ENCODE results near the gene FYN.

The FYN gene

GRCh38 chr6:111701146-111701545, 172.1 kb downstream of the FYN start:
- no peak for TF ChIP-seq CTCF (IDR thresholded peaks at IDR 0.05; ENCODE audit: low read depth, low read length, missing control alignments)
- DNase-seq (ENCODE audit: low read depth): no peak
- no peak overlapping the region for H3K4me3 ChIP-seq (ENCODE audit: low read depth, low read length)

GRCh38 chr6:111700135-111700690, 173.0 kb downstream of the FYN start:
- DNase-seq (ENCODE audit: low read depth): no peak
- TF ChIP-seq CTCF (IDR thresholded peaks at IDR 0.05; ENCODE audit: low read depth, low read length, missing control alignments): no peak
- no peak overlapping the region for H3K4me3 ChIP-seq (ENCODE audit: low read depth, low read length)

GRCh38 chr6:111699123-111699522, 174.1 kb downstream of the FYN start:
- H3K4me3 ChIP-seq (ENCODE audit: low read depth, low read length): no peak overlapping the region
- DNase-seq (ENCODE audit: low read depth): no peak
- TF ChIP-seq CTCF (IDR thresholded peaks at IDR 0.05; ENCODE audit: low read depth, low read length, missing control alignments): no peak

GRCh38 chr6:111696814-111697213, 176.4 kb downstream of the FYN start:
- no peak for DNase-seq (ENCODE audit: low read depth)
- no peak overlapping the region for H3K4me3 ChIP-seq (ENCODE audit: low read depth, low read length)
- no peak for TF ChIP-seq CTCF (IDR thresholded peaks at IDR 0.05; ENCODE audit: low read depth, low read length, missing control alignments)

- no peak for DNase-seq (ENCODE audit: low read depth)
- no peak overlapping the region for H3K4me3 ChIP-seq (ENCODE audit: low read depth, low read length)
- no peak for TF ChIP-seq CTCF (IDR thresholded peaks at IDR 0.05; ENCODE audit: low read depth, low read length, missing control alignments)
These were observed 180.7 kb downstream of the FYN start for GRCh38 chr6:111692327-111693164.

- H3K4me3 ChIP-seq (ENCODE audit: low read depth, low read length): no peak overlapping the region
- DNase-seq (ENCODE audit: low read depth): no peak
- TF ChIP-seq CTCF (IDR thresholded peaks at IDR 0.05; ENCODE audit: low read depth, low read length, missing control alignments): no peak
These were observed 181.7 kb downstream of the FYN start for GRCh38 chr6:111691345-111692225.

All from GM12864 (cell line).